ENCODE data around the gene PJVK. TPM values are rescaled to one million over a fixed set of nuclear protein-coding genes. Genes with fewer than 3 reads are reported as not detected.

PJVK gene
- total RNA-seq, 1 experiment from 2014 or later: 3.7 TPM

DNA sequence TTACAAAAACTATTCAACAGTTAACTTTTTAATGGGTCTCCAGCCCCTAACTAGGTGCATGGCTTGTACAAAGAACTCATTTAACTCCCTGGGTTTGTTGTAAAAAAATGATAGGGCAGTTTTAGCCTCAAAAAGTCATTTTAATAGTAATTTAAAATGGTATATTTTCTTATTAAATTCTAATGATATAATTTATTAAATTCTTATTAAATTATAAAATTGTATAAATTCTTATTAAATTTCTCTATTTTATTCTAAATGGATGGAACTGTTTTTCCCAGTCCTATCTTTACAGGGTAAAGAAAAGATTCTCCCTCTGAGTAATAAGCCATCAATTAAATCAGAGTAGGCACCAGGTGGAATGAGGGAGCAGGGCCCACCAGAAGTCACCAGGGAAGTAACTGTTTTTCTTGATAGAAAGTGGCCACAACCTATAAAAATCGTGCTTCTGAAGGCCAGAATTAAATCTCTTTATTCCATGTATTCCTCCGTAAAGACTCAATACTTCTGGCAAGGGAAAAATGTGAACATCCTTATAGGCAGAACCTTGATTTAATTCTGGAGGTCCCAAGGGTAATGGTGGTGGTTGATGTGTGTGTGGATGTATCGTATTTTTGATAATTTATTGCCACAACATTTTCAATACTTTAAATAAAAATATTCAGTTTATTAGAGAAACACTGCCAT is 26.4 kb downstream of the PJVK start:
- CTCF ChIA-PET: no interaction called here
- POLR2A ChIA-PET: no interaction called here
- no peak overlapping the region for H3K27ac ChIP-seq (ENCODE audit: low read length)
- H3K4me3 ChIP-seq (ENCODE audit: low read depth in 2 of 2, low read length in 2 of 2): peak overlapping the region; percentile 71 to 89
- intact Hi-C loops (cut with micrococcal nuclease; ENCODE audit: unreplicated experiment) (loop anchor here (2.0 to 5.0 kb wide), 2 partner anchors 27 to 45 kb away; partner anchors contain the start of genes PJVK and PRKRA), in situ Hi-C loops (cut with HindIII; ENCODE audit: low pct_unique_long_range_greater_than_20kb, low sequenced_read_pairs) (no loop called here)
- H3K27me3 ChIP-seq (ENCODE audit: control insufficient read depth, insufficient read depth, low read length): no peaks in the 10 kb centered on the region
- BruUV-seq (replicated peaks): no TSS peak
- DNase-seq (ENCODE audit: low read depth, low spot score): no peak
- TF ChIP-seq TCF7L2 (IDR thresholded peaks at IDR 0.05; ENCODE audit: low read depth, low read length): no peak
- no peak for ATAC-seq
- peaks cover 25% of the 10 kb centered on the region for H3K4me1 ChIP-seq (ENCODE audit: control insufficient read depth, insufficient read depth, low read length)
- H3K9me3 ChIP-seq (ENCODE audit: control insufficient read depth, insufficient read depth, low read depth, low read length): no peaks in the 10 kb centered on the region
- no peaks in the 10 kb centered on the region for H3K36me3 ChIP-seq (ENCODE audit: control insufficient read depth, insufficient read depth, low read length)

DNA sequence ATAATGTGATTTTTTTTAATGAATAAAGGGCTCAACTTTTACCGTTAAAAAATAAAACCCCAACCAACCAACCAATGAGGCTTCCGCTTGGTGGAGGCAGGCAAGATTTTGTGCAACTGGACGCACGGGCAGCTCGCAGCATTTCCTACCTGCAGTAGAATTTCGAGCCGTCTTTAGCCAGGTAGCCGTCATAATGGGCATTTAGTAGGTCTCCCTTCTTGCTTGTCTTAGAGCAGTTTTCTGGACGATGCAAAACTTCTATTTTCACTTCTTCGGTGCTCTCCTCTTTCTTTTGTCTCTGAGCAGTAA is 26.9 kb downstream of the PJVK start:
- CTCF ChIA-PET: no interaction called here
- intact Hi-C loops (cut with micrococcal nuclease; ENCODE audit: unreplicated experiment) (loop anchor here (2.0 to 5.0 kb wide), 2 partner anchors 27 to 44 kb away; partner anchors contain the start of genes PJVK and PRKRA), in situ Hi-C loops (cut with HindIII; ENCODE audit: low pct_unique_long_range_greater_than_20kb, low sequenced_read_pairs) (no loop called here)
- no peak for DNase-seq (ENCODE audit: low read depth, low spot score)
- Histone ChIP-seq H3K27me3 (ENCODE audit: control insufficient read depth, insufficient read depth, low read length) (no peaks in the 10 kb centered on the region), H3K9me3 (ENCODE audit: control insufficient read depth, insufficient read depth, low read depth, low read length) (no peaks in the 10 kb centered on the region), H3K4me1 (ENCODE audit: control insufficient read depth, insufficient read depth, low read length) (peaks cover 25% of the 10 kb centered on the region), H3K4me3 (ENCODE audit: low read depth in 2 of 2, low read length in 2 of 2) (peak overlapping the region; percentile 71 to 89), H3K27ac (ENCODE audit: low read length) (peak overlapping the region; percentile 81), H3K36me3 (ENCODE audit: control insufficient read depth, insufficient read depth, low read length) (no peaks in the 10 kb centered on the region)
- TF ChIP-seq SIN3A (IDR thresholded peaks at IDR 0.05; ENCODE audit: borderline replicate concordance, insufficient read depth, low read depth, low read length) (no peak), TCF7L2 (IDR thresholded peaks at IDR 0.05; ENCODE audit: low read depth, low read length) (no peak), POLR2AphosphoS5 (IDR thresholded peaks at IDR 0.05; ENCODE audit: low read depth, low read length) (no peak)
- TF ChIP-seq, protein P1, sequence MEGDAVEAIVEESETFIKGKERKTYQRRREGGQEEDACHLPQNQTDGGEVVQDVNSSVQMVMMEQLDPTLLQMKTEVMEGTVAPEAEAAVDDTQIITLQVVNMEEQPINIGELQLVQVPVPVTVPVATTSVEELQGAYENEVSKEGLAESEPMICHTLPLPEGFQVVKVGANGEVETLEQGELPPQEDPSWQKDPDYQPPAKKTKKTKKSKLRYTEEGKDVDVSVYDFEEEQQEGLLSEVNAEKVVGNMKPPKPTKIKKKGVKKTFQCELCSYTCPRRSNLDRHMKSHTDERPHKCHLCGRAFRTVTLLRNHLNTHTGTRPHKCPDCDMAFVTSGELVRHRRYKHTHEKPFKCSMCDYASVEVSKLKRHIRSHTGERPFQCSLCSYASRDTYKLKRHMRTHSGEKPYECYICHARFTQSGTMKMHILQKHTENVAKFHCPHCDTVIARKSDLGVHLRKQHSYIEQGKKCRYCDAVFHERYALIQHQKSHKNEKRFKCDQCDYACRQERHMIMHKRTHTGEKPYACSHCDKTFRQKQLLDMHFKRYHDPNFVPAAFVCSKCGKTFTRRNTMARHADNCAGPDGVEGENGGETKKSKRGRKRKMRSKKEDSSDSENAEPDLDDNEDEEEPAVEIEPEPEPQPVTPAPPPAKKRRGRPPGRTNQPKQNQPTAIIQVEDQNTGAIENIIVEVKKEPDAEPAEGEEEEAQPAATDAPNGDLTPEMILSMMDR (IDR thresholded peaks at IDR 0.05): no peak
- TF ChIP-seq, protein P2, sequence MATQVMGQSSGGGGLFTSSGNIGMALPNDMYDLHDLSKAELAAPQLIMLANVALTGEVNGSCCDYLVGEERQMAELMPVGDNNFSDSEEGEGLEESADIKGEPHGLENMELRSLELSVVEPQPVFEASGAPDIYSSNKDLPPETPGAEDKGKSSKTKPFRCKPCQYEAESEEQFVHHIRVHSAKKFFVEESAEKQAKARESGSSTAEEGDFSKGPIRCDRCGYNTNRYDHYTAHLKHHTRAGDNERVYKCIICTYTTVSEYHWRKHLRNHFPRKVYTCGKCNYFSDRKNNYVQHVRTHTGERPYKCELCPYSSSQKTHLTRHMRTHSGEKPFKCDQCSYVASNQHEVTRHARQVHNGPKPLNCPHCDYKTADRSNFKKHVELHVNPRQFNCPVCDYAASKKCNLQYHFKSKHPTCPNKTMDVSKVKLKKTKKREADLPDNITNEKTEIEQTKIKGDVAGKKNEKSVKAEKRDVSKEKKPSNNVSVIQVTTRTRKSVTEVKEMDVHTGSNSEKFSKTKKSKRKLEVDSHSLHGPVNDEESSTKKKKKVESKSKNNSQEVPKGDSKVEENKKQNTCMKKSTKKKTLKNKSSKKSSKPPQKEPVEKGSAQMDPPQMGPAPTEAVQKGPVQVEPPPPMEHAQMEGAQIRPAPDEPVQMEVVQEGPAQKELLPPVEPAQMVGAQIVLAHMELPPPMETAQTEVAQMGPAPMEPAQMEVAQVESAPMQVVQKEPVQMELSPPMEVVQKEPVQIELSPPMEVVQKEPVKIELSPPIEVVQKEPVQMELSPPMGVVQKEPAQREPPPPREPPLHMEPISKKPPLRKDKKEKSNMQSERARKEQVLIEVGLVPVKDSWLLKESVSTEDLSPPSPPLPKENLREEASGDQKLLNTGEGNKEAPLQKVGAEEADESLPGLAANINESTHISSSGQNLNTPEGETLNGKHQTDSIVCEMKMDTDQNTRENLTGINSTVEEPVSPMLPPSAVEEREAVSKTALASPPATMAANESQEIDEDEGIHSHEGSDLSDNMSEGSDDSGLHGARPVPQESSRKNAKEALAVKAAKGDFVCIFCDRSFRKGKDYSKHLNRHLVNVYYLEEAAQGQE (IDR thresholded peaks at IDR 0.05; ENCODE audit: insufficient read depth in 1 of 2, low read depth in 2 of 2, low read length in 1 of 2): no peak
- ATAC-seq: no peak
- POLR2A ChIA-PET: no interaction called here
- BruUV-seq (replicated peaks): no TSS peak
